K562 (cell line): ENCODE data around the gene ANKRD24. TPM values are rescaled to one million over a fixed set of nuclear protein-coding genes. Genes with fewer than 3 reads are reported as not detected.
A peak's percentile ranks its signal among the peaks of the same experiment; 100 is the strongest.

ENCODE experiments used
- CBFA2T2 ChIP-seq: fragments of 450-650 bp; conservative IDR thresholded peaks from 2 replicates; pipeline ENCODE4 v1.6.1; 2017; ENCODE audit warnings: mild to moderate bottlenecking
- CBX8 ChIP-seq: fragments of 200-600 bp; sonication (generic); IDR thresholded peaks from 2 replicates; pipeline ENCODE4 v1.6.1; 2012; ENCODE audit warnings: borderline replicate concordance, mixed run types, low read depth, mild to moderate bottlenecking, moderate library complexity, mixed read lengths, low read length, control low read depth, inconsistent platforms; ENCODE audit not compliant: poor library complexity, severe bottlenecking; ENCODE audit errors: extremely low read depth
- CHD4 ChIP-seq: fragments of 200-600 bp; sonication (generic); IDR thresholded peaks from 3 replicates; pipeline ENCODE4 v1.6.1; 2012; ENCODE audit warnings: low read depth, mild to moderate bottlenecking, mixed read lengths, low read length, inconsistent platforms; ENCODE audit not compliant: insufficient read depth, insufficient replicate concordance, poor library complexity, severe bottlenecking
- ETV5 ChIP-seq: sonication (generic); formaldehyde crosslinking; IDR thresholded peaks from 2 replicates; pipeline ENCODE4 v1.4.0; 2020; ENCODE audit warnings: low read depth, mild to moderate bottlenecking, missing genetic modification reagents
- MCM3 ChIP-seq: fragments of 450-650 bp; IDR thresholded peaks from 2 replicates; pipeline ENCODE4 v1.6.1; 2016
- NBN ChIP-seq: fragments of 450-650 bp; IDR thresholded peaks from 2 replicates; pipeline ENCODE4 v1.6.1; 2016; ENCODE audit warnings: low read depth, mild to moderate bottlenecking
- PRMT5 ChIP-seq: sonication (generic); formaldehyde crosslinking; IDR thresholded peaks from 2 replicates; pipeline ENCODE4 v1.5.0; 2020; ENCODE audit warnings: missing genetic modification reagents
- TEAD1 ChIP-seq, 2 experiments: fragments of 450-650 bp in 1 of 2; sonication (generic) in 1 of 2; formaldehyde crosslinking; IDR thresholded peaks; 2 replicates each; pipeline versions ENCODE4 v1.4.0 to v1.8.0; 2020 to 2022; ENCODE audit warnings: mild to moderate bottlenecking in 2 of 2, missing genetic modification reagents in 1 of 2
- TOE1 ChIP-seq, 2 experiments: fragments of 450-650 bp in 1 of 2; sonication (generic) in 1 of 2; formaldehyde crosslinking in 1 of 2; IDR thresholded peaks; 2 replicates each; pipeline versions ENCODE4 v1.7.1 to v1.8.0; 2016 to 2022; ENCODE audit warnings: borderline replicate concordance in 2 of 2, mild to moderate bottlenecking in 2 of 2, antibody characterized with exemption in 1 of 2, inconsistent platforms in 1 of 2, low read depth in 1 of 2, missing genetic modification reagents in 1 of 2, moderate library complexity in 1 of 2
- ZFP1 ChIP-seq: fragments of 450-650 bp; formaldehyde crosslinking; IDR thresholded peaks from 2 replicates; pipeline ENCODE4 v1.4.0; 2020; ENCODE audit warnings: mild to moderate bottlenecking, mixed read lengths
- ZKSCAN1 ChIP-seq: fragments of 150-350 bp; IDR thresholded peaks from 2 replicates; pipeline ENCODE4 v1.6.1; 2016; ENCODE audit warnings: low read depth, low read length
- ZNF212 ChIP-seq: fragments of 450-650 bp; formaldehyde crosslinking; IDR thresholded peaks from 2 replicates; pipeline ENCODE4 v1.4.0; 2020; ENCODE audit warnings: mild to moderate bottlenecking
- ZNF217 ChIP-seq: sonication (generic); formaldehyde crosslinking; IDR thresholded peaks from 2 replicates; pipeline ENCODE4 v1.8.0; 2022; ENCODE audit warnings: mild to moderate bottlenecking, missing genetic modification reagents
- ZNF253 ChIP-seq: fragments of 250-450 bp; sonication (Bioruptor Pico); conservative IDR thresholded peaks from 2 replicates; pipeline ENCODE4 v1.6.1; 2021; ENCODE audit warnings: mild to moderate bottlenecking
- ZNF584 ChIP-seq: fragments of 200-800 bp; sonication (Bioruptor generic); IDR thresholded peaks from 2 replicates; pipeline ENCODE4 v1.6.1; 2016; ENCODE audit warnings: low read depth, mild to moderate bottlenecking, missing genetic modification characterization, missing compliant biosample characterization
- polyA plus RNA-seq, 8 experiments: library from polyadenylated mRNA; depleted of rRNA in 4 of 8; stranded (reverse) in 5 of 8; unstranded in 3 of 8; fragments of >200 nt; fragmentation: Nextera tagmentation in 2 of 8; fragmentation: Illumina TruSeq in 1 of 8; extraction: Ambion mirVana in 2 of 8; extraction: Trizol in 1 of 8; gene quantifications; 2 replicates each; pipeline versions ENCODE4 v1.2.1 to v1.2.3, GENCODE V29; 2011 to 2014; ENCODE audit warnings: inconsistent platforms in 1 of 8, missing spikeins in 1 of 8
- total RNA-seq, 7 experiments: library from RNA; depleted of rRNA in 6 of 7; stranded (reverse); fragments of >200 nt in 6 of 7; fragmentation: Illumina TruSeq in 2 of 7; extraction: Trizol in 2 of 7; gene quantifications; 2 replicates each; pipeline versions ENCODE4 v1.2.1 to v1.2.3, GENCODE V29; 2011 to 2021; ENCODE audit warnings: low replicate concordance in 1 of 7
- TF ChIP-seq, protein P1 (sequence below): sonication (generic); formaldehyde crosslinking; IDR thresholded peaks from 2 replicates; pipeline ENCODE4 v1.8.0; 2023; ENCODE audit warnings: mild to moderate bottlenecking, missing genetic modification reagents
- TF ChIP-seq, protein P2 (sequence below): fragments of 250-450 bp; sonication (Bioruptor Pico); IDR thresholded peaks from 2 replicates; pipeline ENCODE4 v1.8.0; 2022; ENCODE audit warnings: inconsistent platforms, mild to moderate bottlenecking, moderate library complexity, borderline replicate concordance
- TF ChIP-seq, protein P3 (sequence below), 3 experiments: fragments of 200-800 bp in 1 of 3; fragments of 250-450 bp in 1 of 3; fragments of 450-650 bp in 1 of 3; sonication (Bioruptor Pico) in 1 of 3; sonication (Bioruptor generic) in 1 of 3; formaldehyde crosslinking in 1 of 3; IDR thresholded peaks; 2 replicates each; pipeline versions ENCODE4 v1.6.1 to v1.8.0; 2016 to 2022; ENCODE audit warnings: mild to moderate bottlenecking in 2 of 3, missing genetic modification characterization in 2 of 3, missing compliant biosample characterization in 1 of 3, moderate library complexity in 1 of 3

Gene ANKRD24
- total and polyA plus RNA-seq, 9 of the 15 experiments (the other 6 are each of a cell fraction or from before 2014, with no cell fraction given) = 0.07 to 0.12 (median 0.09) TPM; not detected in 5

GRCh38 chr19:4182084-4182810 lies at the start of gene ANKRD24, which contains the start of gene SIRT6 (continued):
- TF ChIP-seq, protein P1, sequence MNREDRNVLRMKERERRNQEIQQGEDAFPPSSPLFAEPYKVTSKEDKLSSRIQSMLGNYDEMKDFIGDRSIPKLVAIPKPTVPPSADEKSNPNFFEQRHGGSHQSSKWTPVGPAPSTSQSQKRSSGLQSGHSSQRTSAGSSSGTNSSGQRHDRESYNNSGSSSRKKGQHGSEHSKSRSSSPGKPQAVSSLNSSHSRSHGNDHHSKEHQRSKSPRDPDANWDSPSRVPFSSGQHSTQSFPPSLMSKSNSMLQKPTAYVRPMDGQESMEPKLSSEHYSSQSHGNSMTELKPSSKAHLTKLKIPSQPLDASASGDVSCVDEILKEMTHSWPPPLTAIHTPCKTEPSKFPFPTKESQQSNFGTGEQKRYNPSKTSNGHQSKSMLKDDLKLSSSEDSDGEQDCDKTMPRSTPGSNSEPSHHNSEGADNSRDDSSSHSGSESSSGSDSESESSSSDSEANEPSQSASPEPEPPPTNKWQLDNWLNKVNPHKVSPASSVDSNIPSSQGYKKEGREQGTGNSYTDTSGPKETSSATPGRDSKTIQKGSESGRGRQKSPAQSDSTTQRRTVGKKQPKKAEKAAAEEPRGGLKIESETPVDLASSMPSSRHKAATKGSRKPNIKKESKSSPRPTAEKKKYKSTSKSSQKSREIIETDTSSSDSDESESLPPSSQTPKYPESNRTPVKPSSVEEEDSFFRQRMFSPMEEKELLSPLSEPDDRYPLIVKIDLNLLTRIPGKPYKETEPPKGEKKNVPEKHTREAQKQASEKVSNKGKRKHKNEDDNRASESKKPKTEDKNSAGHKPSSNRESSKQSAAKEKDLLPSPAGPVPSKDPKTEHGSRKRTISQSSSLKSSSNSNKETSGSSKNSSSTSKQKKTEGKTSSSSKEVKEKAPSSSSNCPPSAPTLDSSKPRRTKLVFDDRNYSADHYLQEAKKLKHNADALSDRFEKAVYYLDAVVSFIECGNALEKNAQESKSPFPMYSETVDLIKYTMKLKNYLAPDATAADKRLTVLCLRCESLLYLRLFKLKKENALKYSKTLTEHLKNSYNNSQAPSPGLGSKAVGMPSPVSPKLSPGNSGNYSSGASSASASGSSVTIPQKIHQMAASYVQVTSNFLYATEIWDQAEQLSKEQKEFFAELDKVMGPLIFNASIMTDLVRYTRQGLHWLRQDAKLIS = no peak
- TF ChIP-seq ZNF212 (CRISPR knock-in tag) (no peak), TEAD1 (CRISPR knock-in tag; IDR thresholded peaks at IDR 0.05) (no peak), ZNF217 (CRISPR knock-in tag) (no peak), CBX8 (no peak), TOE1 (IDR thresholded peaks at IDR 0.05; ENCODE audit: borderline replicate concordance) (no peak), TOE1 (CRISPR knock-in tag; IDR thresholded peaks at IDR 0.05; ENCODE audit: borderline replicate concordance, low read depth) (no peak), MCM3 (no peak), ZKSCAN1 (peak; percentile 97), ETV5 (peak; percentile 98), CBFA2T2 (no peak), ZNF584 (CRISPR knock-in tag) (no peak), ZFP1 (CRISPR knock-in tag) (no peak), ZNF253 (CRISPR knock-in tag) (no peak), PRMT5 (CRISPR knock-in tag) (no peak), NBN (no peak), CHD4 (no peak)
- TF ChIP-seq, protein P2, sequence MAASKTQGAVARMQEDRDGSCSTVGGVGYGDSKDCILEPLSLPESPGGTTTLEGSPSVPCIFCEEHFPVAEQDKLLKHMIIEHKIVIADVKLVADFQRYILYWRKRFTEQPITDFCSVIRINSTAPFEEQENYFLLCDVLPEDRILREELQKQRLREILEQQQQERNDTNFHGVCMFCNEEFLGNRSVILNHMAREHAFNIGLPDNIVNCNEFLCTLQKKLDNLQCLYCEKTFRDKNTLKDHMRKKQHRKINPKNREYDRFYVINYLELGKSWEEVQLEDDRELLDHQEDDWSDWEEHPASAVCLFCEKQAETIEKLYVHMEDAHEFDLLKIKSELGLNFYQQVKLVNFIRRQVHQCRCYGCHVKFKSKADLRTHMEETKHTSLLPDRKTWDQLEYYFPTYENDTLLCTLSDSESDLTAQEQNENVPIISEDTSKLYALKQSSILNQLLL (CRISPR knock-in tag) = no peak
- TF ChIP-seq, protein P3, sequence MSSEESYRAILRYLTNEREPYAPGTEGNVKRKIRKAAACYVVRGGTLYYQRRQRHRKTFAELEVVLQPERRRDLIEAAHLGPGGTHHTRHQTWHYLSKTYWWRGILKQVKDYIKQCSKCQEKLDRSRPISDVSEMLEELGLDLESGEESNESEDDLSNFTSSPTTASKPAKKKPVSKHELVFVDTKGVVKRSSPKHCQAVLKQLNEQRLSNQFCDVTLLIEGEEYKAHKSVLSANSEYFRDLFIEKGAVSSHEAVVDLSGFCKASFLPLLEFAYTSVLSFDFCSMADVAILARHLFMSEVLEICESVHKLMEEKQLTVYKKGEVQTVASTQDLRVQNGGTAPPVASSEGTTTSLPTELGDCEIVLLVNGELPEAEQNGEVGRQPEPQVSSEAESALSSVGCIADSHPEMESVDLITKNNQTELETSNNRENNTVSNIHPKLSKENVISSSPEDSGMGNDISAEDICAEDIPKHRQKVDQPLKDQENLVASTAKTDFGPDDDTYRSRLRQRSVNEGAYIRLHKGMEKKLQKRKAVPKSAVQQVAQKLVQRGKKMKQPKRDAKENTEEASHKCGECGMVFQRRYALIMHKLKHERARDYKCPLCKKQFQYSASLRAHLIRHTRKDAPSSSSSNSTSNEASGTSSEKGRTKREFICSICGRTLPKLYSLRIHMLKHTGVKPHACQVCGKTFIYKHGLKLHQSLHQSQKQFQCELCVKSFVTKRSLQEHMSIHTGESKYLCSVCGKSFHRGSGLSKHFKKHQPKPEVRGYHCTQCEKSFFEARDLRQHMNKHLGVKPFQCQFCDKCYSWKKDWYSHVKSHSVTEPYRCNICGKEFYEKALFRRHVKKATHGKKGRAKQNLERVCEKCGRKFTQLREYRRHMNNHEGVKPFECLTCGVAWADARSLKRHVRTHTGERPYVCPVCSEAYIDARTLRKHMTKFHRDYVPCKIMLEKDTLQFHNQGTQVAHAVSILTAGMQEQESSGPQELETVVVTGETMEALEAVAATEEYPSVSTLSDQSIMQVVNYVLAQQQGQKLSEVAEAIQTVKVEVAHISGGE (CRISPR knock-in tag; IDR thresholded peaks at IDR 0.05) = peak in 2 of 3 experiments; percentile 54 to 87; a peak in 3 of 6 replicates
